Stimulated activated CD8-positive, alpha-beta memory T cell treated with anti-CD3 and anti-CD28 coated beads, Interleukin-7, amount 100 ng/mL, for 1 hour (primary cell): ENCODE results near the gene TIAL1.
"Not testable (repeated sequence)": the region's sequence is repeated elsewhere in the genome, so short reads cannot be mapped to it uniquely, and the experiment has no call there.

Source experiments
- DNase-seq, 2 donors: peaks; one replicate each; pipeline ENCODE4 v3.0.0-alpha.2; 2020; ENCODE audit warnings: low read depth in 2 of 2

TIAL1 gene

DNA sequence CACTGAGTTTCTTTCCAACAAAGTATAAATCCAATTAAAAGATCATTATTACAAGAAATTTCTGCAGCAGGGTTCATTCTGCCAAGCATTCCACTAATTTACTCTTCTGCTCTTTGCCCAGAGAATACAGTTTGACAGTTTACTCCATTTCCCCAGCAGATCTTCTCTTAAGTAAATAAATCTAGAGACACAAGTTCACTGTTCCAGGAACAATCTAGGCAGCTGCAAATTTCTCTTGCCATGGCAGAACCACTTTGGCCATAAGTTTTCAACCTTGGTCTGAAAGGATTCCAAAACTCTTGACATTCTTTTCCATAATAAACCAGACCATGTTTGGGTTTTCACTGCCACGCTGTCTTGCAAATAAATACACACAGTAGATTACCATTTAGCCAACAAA is 65.7 kb downstream of the TIAL1 start:
- no peak for DNase-seq

DNA sequence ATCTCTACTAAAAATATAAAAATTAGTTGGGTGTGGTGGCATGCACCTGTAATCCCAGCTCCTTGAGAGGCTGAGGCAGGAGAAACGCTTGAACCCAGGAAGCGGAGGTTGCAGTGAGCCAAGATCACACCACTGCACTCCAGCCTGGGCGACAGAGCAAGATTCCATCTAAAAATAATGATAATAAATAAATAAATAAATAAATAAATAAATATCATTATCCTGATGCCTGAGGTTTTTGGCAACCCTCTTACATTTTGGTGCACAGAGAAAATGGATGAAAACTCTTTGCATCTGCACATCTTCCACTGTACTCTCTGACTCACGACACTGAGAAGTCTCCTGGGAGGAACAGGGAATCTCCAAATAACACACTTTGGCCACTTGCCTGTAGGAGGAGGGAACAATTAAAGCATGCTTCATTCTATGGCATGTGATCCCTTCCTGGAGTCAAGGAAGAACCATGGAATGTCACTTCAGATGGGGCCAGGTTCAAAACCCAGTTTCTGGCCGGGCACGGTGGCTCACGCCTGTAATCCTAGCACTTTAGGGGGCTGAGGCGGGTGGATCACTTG is 68.0 kb downstream of the TIAL1 start:
- not testable (repeated sequence) for DNase-seq

DNA sequence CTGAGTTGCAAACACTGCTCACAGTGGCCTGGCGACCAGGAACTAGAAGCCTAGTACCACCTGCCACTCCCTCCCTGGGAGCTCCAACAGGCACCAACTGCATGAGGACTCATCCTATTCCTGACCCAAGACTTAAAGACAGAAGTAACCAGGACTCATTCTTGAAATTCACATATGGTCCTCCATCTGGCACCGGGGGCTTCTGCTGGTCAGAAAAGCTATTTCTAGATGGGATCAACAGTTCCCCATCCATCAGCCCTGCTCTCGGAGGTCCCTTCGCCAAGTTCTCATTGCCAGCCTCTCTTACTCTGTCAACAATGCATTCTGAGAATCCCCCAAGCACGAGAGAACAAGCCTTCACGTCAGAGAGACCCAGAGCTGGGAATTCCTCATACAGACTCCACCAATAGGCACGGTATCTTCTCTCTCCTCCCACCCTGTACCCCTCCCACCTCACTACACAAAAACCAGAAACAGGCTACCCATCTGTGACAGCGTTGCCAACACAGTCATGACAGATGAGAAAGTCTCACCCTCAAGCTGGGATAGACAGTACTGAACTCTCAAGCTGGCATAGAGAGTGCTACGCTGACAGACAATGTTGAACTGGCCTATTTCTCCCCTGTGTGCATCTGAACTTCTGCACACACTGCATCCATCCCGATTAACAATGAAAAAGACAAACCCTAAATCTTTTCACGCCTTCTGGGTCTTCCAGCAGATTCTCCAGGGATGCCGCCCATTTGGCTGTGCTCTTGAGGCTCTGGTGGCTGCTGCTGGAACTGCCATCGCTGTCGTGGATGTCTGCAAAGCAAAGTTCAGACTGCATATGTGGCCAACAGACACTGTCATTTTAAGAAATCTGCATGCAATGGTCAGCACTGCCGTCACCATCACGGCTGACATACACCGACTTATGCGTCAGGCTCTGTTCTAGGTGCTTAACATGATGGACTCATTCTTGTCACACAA is 69.9 kb downstream of the TIAL1 start:
- no peak for DNase-seq

DNA sequence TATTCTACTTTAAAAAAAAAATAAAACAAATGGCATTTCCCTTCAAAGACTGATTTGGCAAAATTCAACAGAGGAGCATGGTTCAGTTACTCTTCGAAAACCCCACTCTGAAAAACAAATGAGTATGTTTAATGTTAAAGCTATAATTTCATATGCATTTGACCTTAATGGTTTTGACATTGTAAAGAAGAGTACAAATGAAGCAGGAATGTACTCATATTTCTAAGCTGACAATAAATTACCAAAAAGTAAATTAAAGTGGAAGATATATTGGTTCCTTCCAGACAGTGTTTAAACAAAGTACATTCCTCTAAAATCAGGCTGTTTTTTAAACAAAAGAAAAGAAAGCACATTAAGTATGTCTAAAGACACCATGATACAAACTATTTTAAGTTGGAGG is 70.6 kb downstream of the TIAL1 start:
- DNase-seq: no peak

DNA sequence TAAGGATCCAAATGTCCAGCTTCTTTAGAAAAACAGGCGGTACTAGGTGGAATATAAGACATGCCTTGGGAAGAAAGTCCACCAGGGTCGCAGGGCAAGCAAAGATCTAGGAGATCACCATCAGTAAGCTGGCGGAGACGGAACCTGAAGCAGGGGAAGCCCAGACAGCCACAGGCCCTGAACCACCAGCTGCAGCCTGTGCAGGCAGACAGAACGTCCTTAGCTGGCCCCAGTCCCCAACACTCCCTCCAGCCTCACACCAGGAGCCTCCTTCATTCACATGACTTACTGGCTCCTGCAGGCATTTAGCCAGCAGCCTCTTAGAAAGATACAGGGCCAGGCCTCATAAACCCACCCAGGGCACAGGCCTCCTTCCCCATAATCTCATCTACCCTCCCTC is 71.6 kb downstream of the TIAL1 start:
- DNase-seq: no peak

DNA sequence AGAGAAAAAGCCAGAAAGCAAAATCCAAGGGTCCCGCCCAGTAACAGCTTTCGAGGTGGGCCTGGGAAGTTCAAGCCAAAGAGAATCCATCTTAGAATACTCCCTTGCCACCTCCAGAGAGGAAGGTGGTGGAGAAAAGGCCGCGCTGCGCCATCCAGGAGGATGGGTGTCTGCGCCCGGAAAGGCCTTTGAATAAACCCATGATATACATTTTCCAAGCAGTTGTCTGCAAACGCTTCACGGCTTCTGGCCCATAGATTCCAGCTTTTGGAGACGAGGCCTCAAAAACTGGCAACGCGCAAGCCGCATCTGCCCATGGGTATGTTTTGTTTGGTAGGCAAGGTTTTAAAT is 72.1 kb downstream of the TIAL1 start:
- DNase-seq: no peak

DNA sequence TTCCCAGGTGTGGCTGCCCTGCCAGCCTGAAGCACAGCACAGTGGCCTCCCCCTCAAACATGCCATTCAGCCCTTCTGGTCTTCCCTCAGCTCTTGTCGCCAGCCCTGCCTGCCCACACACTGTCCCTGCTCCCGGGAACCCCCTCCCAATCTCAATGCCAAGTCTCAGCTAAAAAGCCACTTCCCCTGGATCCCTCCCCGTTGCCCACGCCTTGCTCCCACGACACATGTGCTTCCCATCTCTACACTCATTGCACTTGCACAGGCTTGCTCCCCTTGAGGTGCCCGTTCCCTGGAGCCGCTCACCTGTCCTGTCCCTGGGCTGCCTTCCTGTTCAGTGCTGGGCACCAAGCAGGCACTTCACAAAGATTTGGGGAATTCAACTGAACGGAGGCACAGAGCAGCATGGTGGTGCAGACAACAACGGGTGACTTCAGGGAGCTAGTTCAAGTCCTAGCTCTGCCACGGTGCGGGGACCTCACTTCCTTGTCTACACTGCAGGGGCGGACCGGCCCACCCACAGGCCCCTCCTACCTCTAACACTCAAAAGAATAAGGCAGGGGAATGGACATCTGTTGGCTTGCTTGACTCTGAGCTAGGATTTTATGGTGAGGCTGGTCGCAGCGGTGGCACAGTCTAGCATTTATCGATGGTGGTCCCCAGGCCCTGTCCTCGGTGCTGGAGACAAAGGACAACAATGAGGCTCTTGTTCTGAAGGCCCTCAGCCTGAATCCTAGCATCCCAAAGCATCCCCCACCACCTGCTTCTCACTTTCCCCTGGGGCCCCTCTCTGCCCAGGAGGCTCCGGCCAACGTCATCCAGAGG is 72.7 kb downstream of the TIAL1 start:
- DNase-seq: no peak
